ENCODE results near the gene SP100.
"Not testable (repeated sequence)": the region's sequence is repeated elsewhere in the genome, so short reads cannot be mapped to it uniquely, and the experiment has no call there.

SP100 gene

GRCh38 chr2:230422149-230422548, 6.1 kb downstream of the SP100 start:
- no peak for DNase-seq

- DNase-seq = no peak
Measured at GRCh38 chr2:230423851-230424458, 8.0 kb downstream of the SP100 start.

GRCh38 chr2:230425377-230425776, 9.4 kb downstream of the SP100 start:
- no peak for DNase-seq

- DNase-seq = no peak
Measured at GRCh38 chr2:230429513-230429912, 13.5 kb downstream of the SP100 start.

- no peak for DNase-seq
Measured at GRCh38 chr2:230430957-230431910, 15.2 kb downstream of the SP100 start.

GRCh38 chr2:230434677-230435324, 18.8 kb downstream of the SP100 start:
- DNase-seq = no peak

GRCh38 chr2:230435431-230435830, 19.4 kb downstream of the SP100 start:
- DNase-seq = no peak

GRCh38 chr2:230439121-230439520, 23.1 kb downstream of the SP100 start:
- not testable (repeated sequence) for DNase-seq

GRCh38 chr2:230439590-230439989, 23.6 kb downstream of the SP100 start:
- DNase-seq = peak; percentile 15

- peak; percentile 19 for DNase-seq
Measured at GRCh38 chr2:230441227-230441897, 25.4 kb downstream of the SP100 start.

GRCh38 chr2:230443541-230443940, 27.5 kb downstream of the SP100 start:
- no peak for DNase-seq

GRCh38 chr2:230444832-230445231, 28.8 kb downstream of the SP100 start:
- DNase-seq = no peak

- DNase-seq = no peak
Measured at GRCh38 chr2:230447036-230447435, 31.0 kb downstream of the SP100 start.

GRCh38 chr2:230447455-230448451, 31.8 kb downstream of the SP100 start:
- no peak for DNase-seq

GRCh38 chr2:230449901-230450467, 34.0 kb downstream of the SP100 start:
- no peak for DNase-seq

GRCh38 chr2:230453006-230453405, 37.0 kb downstream of the SP100 start:
- no peak for DNase-seq

GRCh38 chr2:230455005-230455684, 39.1 kb downstream of the SP100 start:
- no peak for DNase-seq

- peak; percentile 55 for DNase-seq
Measured at GRCh38 chr2:230457073-230457768, 41.2 kb downstream of the SP100 start.

- DNase-seq = no peak
Measured at GRCh38 chr2:230457793-230458192, 41.8 kb downstream of the SP100 start.

GRCh38 chr2:230459216-230459615, 43.2 kb downstream of the SP100 start:
- no peak for DNase-seq

All from KG1 (cell line).